DND-41 (cell line): ENCODE data around the gene TMEM232.

Experiments used
- ATAC-seq: fragments of 200-7000 bp; cut with Tn5 transposase; 3 replicates; pipeline ENCODE4 v1.9.1; 2021; ENCODE audit warnings: low read depth; ENCODE audit not compliant: insufficient read depth
- DNase-seq: peaks from one replicate; pipeline ENCODE4 v3.0.0-alpha.2; 2020
- H2AFZ ChIP-seq: 2 replicates; pipeline ENCODE4 v1.6.0; 2012; ENCODE audit warnings: low read depth, low read length
- H3K27ac ChIP-seq: 2 replicates; pipeline ENCODE4 v1.5.1; 2012; ENCODE audit warnings: low read length, inconsistent platforms
- H3K27me3 ChIP-seq: fragments of 200-600 bp; sonication (generic); 2 replicates; pipeline ENCODE4 v1.6.0; 2012; ENCODE audit warnings: low read length, mild to moderate bottlenecking, inconsistent platforms; ENCODE audit not compliant: insufficient read depth, poor library complexity
- H3K36me3 ChIP-seq: 2 replicates; pipeline ENCODE4 v1.5.1; 2012; ENCODE audit warnings: low read length, inconsistent platforms; ENCODE audit not compliant: insufficient read depth
- H3K4me1 ChIP-seq: 2 replicates; pipeline ENCODE4 v1.5.1; 2012; ENCODE audit warnings: mild to moderate bottlenecking, low read length; ENCODE audit not compliant: insufficient read depth
- H3K4me2 ChIP-seq: 2 replicates; pipeline ENCODE4 v1.6.0; 2012; ENCODE audit warnings: mild to moderate bottlenecking, moderate library complexity, low read length, inconsistent platforms; ENCODE audit not compliant: insufficient read depth
- H3K4me3 ChIP-seq, 2 experiments: fragments of 200-600 bp in 1 of 2; shearing (Covaris generic) in 1 of 2; 2 replicates each; pipeline ENCODE4 v1.5.1; 2012 to 2016; ENCODE audit warnings: inconsistent platforms in 2 of 2, low read length in 2 of 2, mild to moderate bottlenecking in 2 of 2, low read depth in 1 of 2, moderate library complexity in 1 of 2
- H3K79me2 ChIP-seq: 2 replicates; pipeline ENCODE4 v1.6.0; 2012; ENCODE audit warnings: low read length, inconsistent platforms; ENCODE audit not compliant: insufficient read depth
- H3K9ac ChIP-seq: 2 replicates; pipeline ENCODE4 v1.6.0; 2012; ENCODE audit warnings: low read depth, mild to moderate bottlenecking, inconsistent platforms, low read length, moderate library complexity
- H3K9me3 ChIP-seq: 2 replicates; pipeline ENCODE4 v1.5.1; 2012; ENCODE audit warnings: low read length, moderate library complexity, mild to moderate bottlenecking, inconsistent platforms; ENCODE audit not compliant: insufficient read depth, severe bottlenecking
- H4K20me1 ChIP-seq: 2 replicates; pipeline ENCODE4 v1.6.0; 2012; ENCODE audit warnings: low read length; ENCODE audit not compliant: insufficient read depth
- CTCF ChIP-seq: IDR thresholded peaks from 2 replicates; pipeline ENCODE4 v1.5.1; 2012; ENCODE audit warnings: borderline replicate concordance, low read length, moderate library complexity, mild to moderate bottlenecking; ENCODE audit not compliant: poor library complexity, severe bottlenecking; ENCODE audit errors: extremely low read depth
- EZH2 ChIP-seq: IDR thresholded peaks from 3 replicates; pipeline ENCODE4 v1.6.1; 2012; ENCODE audit warnings: borderline replicate concordance, low read depth, mild to moderate bottlenecking, moderate library complexity, low read length, inconsistent platforms; ENCODE audit not compliant: severe bottlenecking

Gene TMEM232

DNA sequence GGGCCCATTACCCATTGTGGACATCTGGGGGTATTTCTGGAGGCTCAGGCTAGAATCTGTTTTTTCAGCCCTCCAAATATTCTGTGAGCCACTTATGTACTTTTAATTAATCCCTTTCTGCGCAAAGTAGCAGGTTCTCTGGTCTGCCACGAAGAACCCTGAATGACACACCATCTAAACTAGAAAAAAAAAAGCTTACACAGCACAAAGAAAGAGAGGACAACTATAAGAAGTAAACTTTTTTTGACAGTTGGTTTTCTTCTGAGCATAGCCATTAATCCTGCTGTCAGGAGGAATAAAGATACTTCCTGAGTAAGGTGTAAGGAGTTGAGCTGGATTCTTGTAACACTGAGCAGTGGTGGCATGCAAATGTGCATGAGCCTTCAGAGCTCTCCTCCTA, 327.5 kb downstream of the TMEM232 start:
- H2AFZ ChIP-seq = no peak overlapping the region
- ATAC-seq = no peak
- no peak for TF ChIP-seq CTCF
- TF ChIP-seq EZH2 = no peak

GRCh38 chr5:110397281-110397680, 329.2 kb downstream of the TMEM232 start:
- ATAC-seq (no peak), DNase-seq (no peak)
- H3K36me3 ChIP-seq = no peaks in the 10 kb centered on the region
- no peaks in the 10 kb centered on the region for H4K20me1 ChIP-seq
- H3K4me2 ChIP-seq = no peak overlapping the region
- no peaks in the 10 kb centered on the region for H3K4me1 ChIP-seq
- H3K27me3 ChIP-seq = no peaks in the 10 kb centered on the region
- H3K79me2 ChIP-seq = no peaks in the 10 kb centered on the region
- H2AFZ ChIP-seq = no peak overlapping the region
- TF ChIP-seq CTCF = no peak
- TF ChIP-seq EZH2 = no peak
- no peak overlapping the region for H3K27ac ChIP-seq
- no peak overlapping the region for H3K4me3 ChIP-seq
- no peaks in the 10 kb centered on the region for H3K9me3 ChIP-seq
- H3K9ac ChIP-seq = no peak overlapping the region

More for the DNA sequence above, 327.5 kb downstream of the TMEM232 start:
- H3K4me2 ChIP-seq = no peak overlapping the region
- H3K36me3 ChIP-seq = no peaks in the 10 kb centered on the region
- H3K27ac ChIP-seq = no peak overlapping the region
- H3K27me3 ChIP-seq = no peaks in the 10 kb centered on the region
- H3K9ac ChIP-seq = no peak overlapping the region
- no peak overlapping the region for H3K4me3 ChIP-seq
- no peak for DNase-seq
- no peaks in the 10 kb centered on the region for H3K79me2 ChIP-seq
- no peaks in the 10 kb centered on the region for H3K9me3 ChIP-seq
- H4K20me1 ChIP-seq = no peaks in the 10 kb centered on the region
- no peaks in the 10 kb centered on the region for H3K4me1 ChIP-seq

GRCh38 chr5:110386782-110387181, 339.7 kb downstream of the TMEM232 start:
- Histone ChIP-seq H3K4me2 (no peak overlapping the region), H3K4me1 (no peaks in the 10 kb centered on the region), H3K27me3 (no peaks in the 10 kb centered on the region), H3K9me3 (no peaks in the 10 kb centered on the region), H4K20me1 (no peaks in the 10 kb centered on the region), H3K27ac (no peak overlapping the region), H3K36me3 (no peaks in the 10 kb centered on the region), H3K9ac (no peak overlapping the region), H2AFZ (no peak overlapping the region), H3K79me2 (no peaks in the 10 kb centered on the region), H3K4me3 (no peak overlapping the region)
- TF ChIP-seq CTCF (no peak), EZH2 (no peak)
- ATAC-seq (no peak), DNase-seq (no peak)

- Histone ChIP-seq H3K4me1 (no peaks in the 10 kb centered on the region), H4K20me1 (no peaks in the 10 kb centered on the region), H3K4me2 (no peak overlapping the region), H2AFZ (no peak overlapping the region), H3K9me3 (no peaks in the 10 kb centered on the region), H3K27me3 (no peaks in the 10 kb centered on the region), H3K79me2 (no peaks in the 10 kb centered on the region), H3K36me3 (no peaks in the 10 kb centered on the region), H3K27ac (no peak overlapping the region), H3K9ac (no peak overlapping the region), H3K4me3 (no peak overlapping the region)
- TF ChIP-seq CTCF (no peak), EZH2 (no peak)
- DNase-seq = no peak
- no peak for ATAC-seq
Measured at GRCh38 chr5:110383231-110383630, 343.2 kb downstream of the TMEM232 start.
